Inflammatory macrophage treated with lipopolysaccharide for 1 hour (primary cell): ENCODE data around the gene MFAP2.

Source experiments
- DNase-seq, 2 donors: peaks; one replicate each; pipeline ENCODE4 v3.0.0-alpha.2; 2020 to 2022

The MFAP2 gene

DNA sequence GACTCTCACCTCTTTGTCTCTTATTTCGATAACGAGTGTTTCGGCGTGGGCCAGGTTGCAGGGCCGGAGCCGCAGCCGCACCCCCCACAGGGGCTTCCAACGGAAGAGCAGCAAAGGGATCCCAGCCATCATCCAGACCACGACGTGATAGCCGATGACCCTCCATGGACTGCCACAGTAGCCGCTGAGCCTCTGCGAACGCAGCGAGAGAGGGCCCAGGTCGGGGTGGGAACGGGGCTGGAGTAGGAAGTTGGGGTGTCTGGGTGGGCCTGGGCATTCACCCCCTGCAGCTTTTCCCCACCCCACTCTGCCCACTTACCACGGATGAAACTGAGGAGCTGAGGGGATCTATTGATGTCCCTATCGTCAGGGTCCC lies 24.9 kb upstream of the MFAP2 start:
- DNase-seq: no peak

DNA sequence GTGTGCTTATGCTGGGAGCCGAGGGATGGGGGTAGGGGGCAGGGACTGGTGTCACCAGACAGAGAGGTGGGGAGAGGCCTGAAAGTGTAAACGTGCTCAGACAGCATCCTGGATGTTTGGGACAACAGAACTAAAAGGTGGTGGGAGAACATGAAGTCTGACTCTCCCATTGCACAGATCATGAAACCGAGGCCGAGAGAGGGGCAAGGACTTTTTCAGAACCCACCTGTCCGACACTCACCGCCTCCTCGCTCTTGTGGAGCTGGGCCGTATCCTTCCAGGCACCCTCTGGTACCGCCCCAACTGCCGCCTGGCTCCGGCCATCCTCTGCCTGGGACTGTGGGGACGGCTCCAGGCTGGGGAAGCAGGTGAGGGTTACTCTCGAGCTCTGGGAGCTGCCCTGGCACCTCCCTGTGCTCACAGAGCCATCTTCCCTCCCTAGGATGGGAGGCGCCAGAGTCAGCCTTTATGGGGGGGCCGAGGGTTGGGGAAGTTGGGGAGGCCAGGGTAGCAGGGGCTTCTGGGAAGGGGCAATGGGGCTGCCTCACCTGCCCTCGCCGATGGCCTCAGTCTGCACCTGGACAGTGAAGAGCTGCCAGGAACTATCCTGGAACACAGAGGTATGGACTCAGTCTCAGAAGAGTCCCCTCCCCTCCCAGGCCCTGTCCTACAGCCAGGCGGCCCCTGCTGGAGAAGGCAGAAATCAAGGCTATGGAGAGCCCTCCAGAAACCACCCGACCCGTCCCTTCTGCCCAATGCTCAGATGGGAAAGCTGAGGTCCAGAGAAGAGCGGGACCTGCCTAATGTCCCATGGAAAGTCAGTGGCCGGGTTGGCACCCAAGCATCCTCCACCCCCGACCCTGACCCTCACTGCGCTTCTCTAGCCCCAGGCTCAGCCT lies 24.3 kb upstream of the MFAP2 start:
- no peak for DNase-seq

DNA sequence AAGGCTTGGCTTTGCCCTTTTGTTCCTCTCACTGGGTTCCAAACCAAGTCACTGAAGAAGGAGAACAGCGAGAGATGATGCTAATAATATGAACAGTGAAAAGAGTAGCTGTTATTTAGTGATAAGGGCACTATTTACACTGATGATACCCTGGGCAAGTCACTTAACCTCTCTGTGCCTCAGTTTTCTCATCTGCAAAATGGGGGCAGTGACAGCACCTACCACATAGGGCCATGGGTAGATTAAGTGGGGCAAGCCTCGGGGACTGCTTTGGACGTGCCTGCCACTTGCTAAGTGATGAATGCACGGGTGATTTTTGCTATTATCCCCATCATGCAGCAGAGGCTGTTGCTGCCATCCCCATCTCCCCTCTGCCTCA lies 22.1 kb upstream of the MFAP2 start:
- no peak for DNase-seq

DNA sequence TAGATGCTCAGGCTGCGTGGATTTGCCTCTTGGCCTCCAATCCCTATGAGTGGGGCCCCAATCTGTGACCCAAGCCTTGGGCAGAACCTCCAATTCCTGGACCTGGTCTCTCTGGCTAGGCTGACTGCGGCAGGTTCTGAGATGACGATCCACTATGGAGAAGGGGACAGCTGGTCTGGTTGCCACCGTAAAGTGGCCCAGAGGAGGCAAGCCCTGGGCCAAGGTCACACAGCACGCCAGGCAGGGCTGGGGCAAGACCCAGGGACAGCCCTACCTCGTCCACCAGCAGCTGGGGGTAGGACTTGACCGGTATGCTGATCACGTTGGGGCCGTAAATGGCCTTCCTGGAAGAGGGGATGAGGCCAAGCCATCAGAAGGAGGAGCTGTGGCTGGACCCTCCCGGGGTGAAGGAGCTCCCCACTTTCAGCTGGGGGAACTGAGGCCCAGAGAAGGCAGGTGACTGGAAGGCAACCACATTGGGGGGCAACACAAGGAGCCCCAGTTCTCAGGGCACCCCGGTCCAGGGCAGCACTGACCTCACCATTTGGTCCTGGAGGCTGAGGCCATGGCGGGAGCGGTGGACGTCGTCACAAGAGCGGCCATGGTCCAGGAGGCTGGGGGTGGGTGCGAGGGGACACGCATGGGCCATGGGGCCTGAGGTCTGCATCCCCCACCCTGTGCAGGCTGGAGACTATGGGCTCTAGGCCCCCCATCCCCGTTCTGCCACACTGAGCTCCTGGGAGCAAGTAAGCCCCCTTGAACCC lies 21.5 kb upstream of the MFAP2 start:
- DNase-seq: no peak

DNA sequence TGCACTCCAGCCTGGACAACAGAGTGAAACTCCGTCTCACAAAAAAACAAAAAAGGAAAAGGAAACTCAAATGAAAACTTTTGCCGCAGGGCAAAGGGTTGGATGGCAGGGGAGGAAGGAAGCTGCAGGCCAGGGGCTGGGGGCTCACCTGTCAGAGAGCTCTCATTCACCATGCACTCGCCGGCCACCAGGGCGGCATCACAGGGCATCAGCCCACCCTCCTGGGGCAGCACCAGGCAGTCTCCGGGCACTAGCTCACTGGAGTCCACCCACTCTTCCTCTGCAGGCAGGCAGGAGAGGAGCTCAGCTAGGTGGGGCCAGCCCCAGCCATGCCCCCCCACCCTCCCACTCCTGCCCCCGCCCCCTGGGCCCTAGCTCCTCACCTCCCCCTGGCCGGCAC lies 19.4 kb upstream of the MFAP2 start:
- no peak for DNase-seq

DNA sequence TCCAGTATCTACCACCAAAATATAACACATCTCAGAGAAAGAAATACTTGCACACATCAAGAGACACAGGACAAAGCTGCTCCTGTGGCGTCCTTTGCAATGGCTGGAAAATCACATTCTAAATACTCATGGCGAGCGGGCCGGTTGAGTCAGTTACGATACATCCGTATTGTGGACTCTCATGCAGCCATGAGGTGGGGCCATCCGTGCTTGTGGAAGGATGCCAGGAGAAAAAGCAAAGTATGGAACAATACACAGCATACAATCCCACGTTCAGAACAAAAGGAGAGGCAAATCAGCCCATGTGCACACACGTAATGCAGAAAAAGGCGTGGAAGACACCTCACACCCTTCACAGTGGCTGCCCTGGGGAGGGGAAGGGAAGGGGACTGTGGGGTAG lies 18.2 kb upstream of the MFAP2 start:
- DNase-seq: no peak

DNA sequence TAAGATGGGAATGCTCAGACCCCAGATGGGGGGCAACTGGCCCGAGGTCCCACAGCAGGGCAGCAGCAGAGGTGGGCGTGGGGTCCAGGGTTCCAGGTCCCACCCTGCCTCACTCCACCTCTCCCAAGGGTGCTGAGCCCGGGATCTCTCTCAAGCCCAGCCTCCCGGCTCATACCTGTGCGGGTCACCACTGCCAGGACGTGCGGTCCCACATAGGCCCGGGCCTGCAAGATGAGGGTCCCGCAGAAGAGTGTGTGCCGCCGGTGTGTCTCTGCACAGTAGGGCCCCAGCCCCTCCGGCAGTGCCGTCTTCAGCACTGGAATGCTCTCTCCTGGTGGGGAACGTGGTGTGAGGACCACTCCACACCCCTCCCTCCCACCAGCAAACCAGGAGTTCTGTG lies 16.4 kb upstream of the MFAP2 start:
- DNase-seq: no peak

DNA sequence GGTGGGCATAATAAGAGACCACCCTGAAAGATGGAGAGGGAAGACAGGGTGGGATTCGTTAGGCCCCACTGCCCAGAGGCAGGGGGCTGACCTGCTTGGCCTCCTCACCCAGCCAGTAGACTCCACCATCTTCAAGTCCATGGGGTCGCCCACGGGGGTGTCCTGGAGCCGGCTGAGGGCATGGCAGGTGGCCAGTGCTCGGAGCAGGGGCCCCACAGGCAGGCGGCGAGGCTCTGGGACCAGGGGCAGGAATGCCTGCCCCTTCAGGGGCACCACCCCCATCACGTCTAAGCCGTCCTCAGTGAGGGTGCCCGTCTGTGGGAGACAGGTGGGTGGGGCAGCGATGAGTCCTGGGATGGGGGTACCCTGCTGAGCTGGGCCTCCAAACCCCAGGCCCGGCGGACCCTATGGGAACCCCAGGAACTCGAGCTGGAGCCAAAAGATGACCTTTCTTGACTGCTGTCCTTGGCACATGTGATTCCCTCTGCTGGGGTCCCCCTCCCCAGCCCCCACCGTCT lies 13.2 kb upstream of the MFAP2 start:
- no peak for DNase-seq

GRCh38 chr1:16992675-16993074 lies 12.3 kb upstream of the MFAP2 start:
- DNase-seq: no peak

DNA sequence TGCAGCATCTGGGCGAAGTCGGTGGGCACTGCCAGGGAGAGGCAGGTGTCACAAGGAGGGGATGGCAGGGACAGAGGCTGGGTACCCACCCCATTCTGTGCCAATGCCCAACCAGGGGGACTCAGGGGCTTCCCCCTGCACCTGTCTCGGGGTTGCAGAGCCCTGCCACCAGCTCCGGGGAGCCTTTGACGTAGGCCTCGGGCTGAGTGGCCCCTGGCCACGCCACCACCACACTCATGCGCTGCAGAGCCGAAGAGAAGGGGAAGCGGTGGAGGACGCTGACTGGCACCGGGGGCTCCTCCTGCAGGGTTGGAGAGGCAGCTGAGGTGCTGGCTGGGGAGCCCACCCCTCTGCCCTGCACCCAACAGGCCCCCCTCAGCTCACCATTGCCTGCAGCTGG lies 11.7 kb upstream of the MFAP2 start:
- no peak for DNase-seq

DNA sequence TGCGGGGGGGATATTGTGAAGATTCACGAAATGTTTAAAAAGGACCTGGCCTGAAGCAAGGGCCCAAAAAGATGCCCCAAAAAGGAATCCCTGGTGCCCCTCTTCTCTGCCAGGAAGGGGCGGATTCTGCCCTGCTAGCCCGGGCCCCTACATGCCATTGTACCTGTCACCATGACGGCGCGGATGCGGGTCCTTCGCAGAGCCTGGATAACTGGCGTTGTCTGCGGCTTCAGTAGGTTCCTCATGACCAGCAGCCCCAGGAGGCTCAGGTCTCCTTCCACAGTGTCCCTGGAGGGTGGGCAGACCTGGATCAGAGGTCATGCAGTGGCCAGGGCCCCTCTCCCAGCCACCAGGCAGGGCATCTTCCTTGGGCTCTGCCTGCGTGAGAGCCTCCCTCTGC lies 11.2 kb upstream of the MFAP2 start:
- DNase-seq: no peak

- no peak for DNase-seq
These were observed 9.4 kb upstream of the MFAP2 start for GRCh38 chr1:16989676-16990391.

DNA sequence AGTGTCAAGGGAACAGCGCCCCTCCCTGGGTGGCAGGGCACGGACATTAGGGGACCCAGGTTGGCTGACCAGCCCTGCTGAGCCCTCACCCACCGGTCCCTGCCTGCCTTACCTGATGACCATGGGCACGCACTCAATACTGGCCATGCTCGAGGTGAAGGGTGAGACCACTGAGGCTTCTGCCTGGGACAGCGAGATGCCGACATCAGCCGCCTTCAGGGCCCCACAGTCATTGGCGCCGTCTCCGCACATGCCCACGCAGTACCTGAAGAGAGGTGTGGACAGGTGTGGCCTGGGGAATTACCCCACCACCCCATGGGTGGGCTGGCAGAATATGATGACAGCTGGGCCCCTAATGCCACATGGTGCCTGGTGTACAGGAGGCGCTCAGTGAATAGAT lies 7.8 kb upstream of the MFAP2 start:
- DNase-seq: no peak

DNA sequence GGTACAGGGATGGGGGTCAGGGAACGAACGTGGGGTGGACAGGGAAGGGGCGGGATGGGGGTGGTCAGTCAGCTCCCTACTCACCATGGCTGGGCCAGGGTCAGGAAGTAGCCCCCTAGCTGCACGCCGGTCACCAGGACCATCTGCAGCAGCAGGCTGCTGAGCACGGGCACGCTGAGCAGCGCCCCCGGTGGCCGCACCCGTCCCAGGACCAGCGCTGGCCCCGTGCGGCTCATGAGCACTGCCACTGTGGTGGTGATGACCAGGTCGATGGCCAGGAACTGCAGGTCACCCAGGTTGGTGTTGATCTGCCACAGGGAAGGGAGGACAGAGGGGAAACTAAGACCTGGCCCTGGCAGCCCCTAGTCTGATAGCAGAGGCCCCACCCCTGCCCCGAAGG lies 6.5 kb upstream of the MFAP2 start:
- DNase-seq: no peak

GRCh38 chr1:16986560-16986959 lies 6.1 kb upstream of the MFAP2 start:
- no peak for DNase-seq

- DNase-seq: no peak
These were observed 5.7 kb upstream of the MFAP2 start for GRCh38 chr1:16986113-16986512.

DNA sequence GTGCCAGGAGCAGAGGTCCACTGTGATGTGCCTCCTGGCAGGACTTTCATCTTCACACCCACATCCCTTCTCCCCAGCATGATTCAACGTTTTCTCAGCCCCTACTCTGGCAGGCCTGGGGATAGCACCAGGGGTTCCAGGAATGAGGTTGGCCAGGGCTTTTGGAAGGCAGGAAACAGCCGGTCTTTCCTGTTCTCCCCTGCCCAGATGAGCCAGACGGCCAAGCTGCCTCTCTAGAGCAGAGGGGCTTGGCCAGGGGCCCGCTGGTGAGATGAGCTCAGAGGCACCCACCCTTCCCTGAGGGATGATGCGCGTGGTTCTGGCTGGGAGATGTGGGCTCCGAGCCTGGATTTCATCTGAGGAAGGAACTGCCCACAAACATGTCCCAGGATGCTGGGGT lies 4.3 kb upstream of the MFAP2 start:
- no peak for DNase-seq

GRCh38 chr1:16983649-16984048 lies 3.2 kb upstream of the MFAP2 start:
- no peak for DNase-seq

DNA sequence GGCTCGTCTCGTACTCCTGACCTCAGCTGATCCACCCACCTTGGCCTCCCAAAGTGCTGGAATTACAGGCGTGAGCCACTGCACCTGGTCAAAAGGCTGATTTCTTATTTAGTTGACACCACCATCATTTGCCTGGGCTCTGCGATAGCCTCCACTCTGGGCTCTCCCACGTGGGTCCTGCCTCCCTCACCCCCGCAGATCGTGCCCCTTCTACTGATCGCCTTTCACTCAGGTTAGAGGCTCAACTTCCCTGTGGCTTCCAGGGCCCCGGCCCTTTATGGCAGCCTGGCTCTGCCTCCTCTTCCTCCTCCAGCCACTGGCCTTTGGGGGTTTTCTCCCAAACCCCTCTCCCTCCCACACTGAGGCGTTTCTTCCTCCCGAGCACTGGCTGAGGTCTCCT lies 2.5 kb upstream of the MFAP2 start:
- no peak for DNase-seq

DNA sequence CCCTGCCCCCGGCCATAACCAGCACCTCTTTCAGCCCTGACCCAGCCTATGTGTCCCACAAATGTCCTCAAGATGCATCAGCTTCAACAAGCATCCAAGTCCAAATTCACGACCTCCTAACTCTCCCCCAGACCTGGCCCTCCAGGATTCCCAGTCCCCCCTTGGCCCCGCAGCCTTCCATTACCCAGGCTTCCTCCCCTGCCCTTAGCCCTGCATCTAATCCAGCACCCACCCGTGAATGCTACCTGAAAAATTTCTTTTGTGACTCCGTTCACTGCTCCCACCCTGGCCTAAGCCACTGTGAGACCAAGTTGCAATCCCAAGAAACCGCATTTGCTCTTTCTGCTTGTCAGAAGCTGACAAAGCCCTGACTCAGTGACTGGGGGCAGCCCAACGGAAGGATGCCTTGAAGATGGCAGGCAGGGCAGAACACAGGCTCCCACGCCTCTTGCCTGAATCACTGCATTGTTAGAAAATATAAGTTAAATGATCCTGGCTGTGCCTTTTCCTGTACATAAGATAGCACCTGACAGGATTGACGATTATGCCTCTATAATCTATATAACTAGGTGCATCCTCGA lies 939 bp upstream of the MFAP2 start:
- no peak for DNase-seq

GRCh38 chr1:16979475-16980327 lies 719 bp downstream of the MFAP2 start:
- no peak for DNase-seq
